H9 (cell line): Measurements from ENCODE around the gene POLE3. TPM values are rescaled to one million over a fixed set of nuclear protein-coding genes. Genes with fewer than 3 reads are reported as not detected.

ENCODE experiments used
- DNase-seq: peaks from one replicate; pipeline ENCODE4 v3.0.0-alpha.2; 2017
- H2AFZ ChIP-seq: one replicate; pipeline ENCODE4 v1.6.1; 2013; ENCODE audit warnings: mild to moderate bottlenecking, low read length, control low read depth, moderate library complexity
- H2AK5ac ChIP-seq: 2 replicates; pipeline ENCODE4 v1.6.1; 2013; ENCODE audit warnings: low read length, control low read depth, mixed read lengths; ENCODE audit not compliant: insufficient read length
- H2BK120ac ChIP-seq: one replicate; pipeline ENCODE4 v1.6.1; 2013; ENCODE audit warnings: low read depth, mild to moderate bottlenecking, low read length, control low read depth, inconsistent platforms; ENCODE audit not compliant: poor library complexity, severe bottlenecking
- H2BK12ac ChIP-seq: 2 replicates; pipeline ENCODE4 v1.6.1; 2013; ENCODE audit warnings: low read length, control low read depth, mixed read lengths, low read depth; ENCODE audit not compliant: insufficient read length
- H2BK15ac ChIP-seq: 2 replicates; pipeline ENCODE4 v1.6.1; 2013; ENCODE audit warnings: low read depth, low read length, control low read depth
- H2BK20ac ChIP-seq: one replicate; pipeline ENCODE4 v1.6.1; 2013; ENCODE audit warnings: low read depth, mild to moderate bottlenecking, low read length, control low read depth, inconsistent platforms; ENCODE audit not compliant: poor library complexity, severe bottlenecking
- H2BK5ac ChIP-seq: 2 replicates; pipeline ENCODE4 v1.6.1; 2013; ENCODE audit warnings: low read length, control low read depth, mixed read lengths; ENCODE audit not compliant: insufficient read length
- H3K14ac ChIP-seq: 2 replicates; pipeline ENCODE4 v1.6.1; 2013; ENCODE audit warnings: low read length, control low read depth; ENCODE audit not compliant: insufficient read depth
- H3K18ac ChIP-seq: 2 replicates; pipeline ENCODE4 v1.6.1; 2013; ENCODE audit warnings: low read depth, mild to moderate bottlenecking, mixed read lengths, low read length, control low read depth; ENCODE audit not compliant: insufficient read length
- H3K23ac ChIP-seq: 2 replicates; pipeline ENCODE4 v1.6.1; 2013; ENCODE audit warnings: low read length, control low read depth, mixed read lengths, low read depth; ENCODE audit not compliant: insufficient read length
- H3K23me2 ChIP-seq: 2 replicates; pipeline ENCODE4 v1.6.1; 2013; ENCODE audit warnings: low read depth, mild to moderate bottlenecking, mixed read lengths, low read length, control low read depth; ENCODE audit not compliant: insufficient read length, poor library complexity, severe bottlenecking
- H3K27ac ChIP-seq: 2 replicates; pipeline ENCODE4 v1.5.1; 2013; ENCODE audit warnings: low read length, control low read depth, mixed read lengths, low read depth; ENCODE audit not compliant: insufficient read length
- H3K27me3 ChIP-seq: 2 replicates; pipeline ENCODE4 v1.6.1; 2013; ENCODE audit warnings: low read length, control low read depth, inconsistent platforms; ENCODE audit not compliant: insufficient read depth
- H3K4ac ChIP-seq: 2 replicates; pipeline ENCODE4 v1.6.1; 2013; ENCODE audit warnings: low read depth, mild to moderate bottlenecking, control low read depth, inconsistent platforms, low read length, moderate library complexity
- H3K4me1 ChIP-seq: 2 replicates; pipeline ENCODE4 v1.6.1; 2013; ENCODE audit warnings: low read length, control low read depth, inconsistent platforms; ENCODE audit not compliant: insufficient read depth
- H3K4me2 ChIP-seq: 2 replicates; pipeline ENCODE4 v1.6.1; 2013; ENCODE audit warnings: low read length, control low read depth, mixed read lengths; ENCODE audit not compliant: insufficient read length, insufficient read depth
- H3K56ac ChIP-seq: 2 replicates; pipeline ENCODE4 v1.6.1; 2013; ENCODE audit warnings: low read depth, mild to moderate bottlenecking, mixed read lengths, low read length, control low read depth; ENCODE audit not compliant: insufficient read length
- H3K79me1 ChIP-seq: 2 replicates; pipeline ENCODE4 v1.6.1; 2013; ENCODE audit warnings: low read depth, mild to moderate bottlenecking, moderate library complexity, low read length, control low read depth, inconsistent platforms; ENCODE audit not compliant: insufficient read depth, poor library complexity, severe bottlenecking
- H3K79me2 ChIP-seq: 2 replicates; pipeline ENCODE4 v1.6.1; 2013; ENCODE audit warnings: low read length, control low read depth, inconsistent platforms; ENCODE audit not compliant: insufficient read depth
- H3K9ac ChIP-seq: 2 replicates; pipeline ENCODE4 v1.6.1; 2013; ENCODE audit warnings: low read length, control low read depth, mixed read lengths; ENCODE audit not compliant: insufficient read length; ENCODE audit errors: extremely low read depth
- H3K9me3 ChIP-seq: one replicate; pipeline ENCODE4 v1.6.1; 2013; ENCODE audit warnings: low read depth, low read length, inconsistent platforms; ENCODE audit not compliant: control insufficient read depth
- H3T11ph ChIP-seq: one replicate; pipeline ENCODE4 v1.6.1; 2013; ENCODE audit warnings: mild to moderate bottlenecking, low read length, control low read depth, inconsistent platforms
- H4K20me1 ChIP-seq: one replicate; pipeline ENCODE4 v1.6.1; 2013; ENCODE audit not compliant: control insufficient read depth, insufficient read length, insufficient read depth
- H4K5ac ChIP-seq: 2 replicates; pipeline ENCODE4 v1.6.1; 2013; ENCODE audit warnings: low read depth, mild to moderate bottlenecking, mixed read lengths, low read length, control low read depth; ENCODE audit not compliant: insufficient read length
- H4K8ac ChIP-seq: replicated peaks from 2 replicates; pipeline ENCODE4 v1.6.1; 2013; ENCODE audit warnings: low read length, control low read depth, mixed read lengths, low read depth; ENCODE audit not compliant: insufficient read length
- H4K91ac ChIP-seq: 2 replicates; pipeline ENCODE4 v1.6.1; 2013; ENCODE audit warnings: low read depth, mild to moderate bottlenecking, moderate library complexity, mixed read lengths, low read length, control low read depth; ENCODE audit not compliant: insufficient read length
- H3K27ac Mint-ChIP-seq, 3 experiments: 2 replicates in 2 of 3; 3 replicates in 1 of 3; pipeline ENCODE4 v1.8.0; 2020 to 2021; ENCODE audit warnings: mixed read lengths in 3 of 3, mild to moderate bottlenecking in 1 of 3, moderate library complexity in 1 of 3
- H3K27me3 Mint-ChIP-seq: 2 replicates; pipeline ENCODE4 v1.8.0; 2021; ENCODE audit warnings: low read depth, mild to moderate bottlenecking, moderate library complexity, mixed read lengths
- H3K36me3 Mint-ChIP-seq, 3 experiments: 2 replicates in 2 of 3; 3 replicates in 1 of 3; pipeline ENCODE4 v1.8.0; 2020 to 2021; ENCODE audit warnings: low read depth in 3 of 3, mixed read lengths in 3 of 3; ENCODE audit not compliant: insufficient read depth in 1 of 3
- H3K4me1 Mint-ChIP-seq, 2 experiments: 2 replicates each; pipeline ENCODE4 v1.8.0; 2020; ENCODE audit warnings: mixed read lengths in 2 of 2
- H3K4me3 Mint-ChIP-seq, 2 experiments: 2 replicates in 1 of 2; 3 replicates in 1 of 2; pipeline ENCODE4 v1.8.0; 2020 to 2021; ENCODE audit warnings: mild to moderate bottlenecking in 2 of 2, mixed read lengths in 2 of 2, moderate library complexity in 1 of 2
- H3K9me3 Mint-ChIP-seq, 2 experiments: 2 replicates in 1 of 2; 3 replicates in 1 of 2; pipeline ENCODE4 v1.8.0; 2020; ENCODE audit warnings: mild to moderate bottlenecking in 2 of 2, mixed read lengths in 2 of 2, moderate library complexity in 1 of 2
- WGBS: extraction: QIAGEN DNeasy Blood & Tissue Kit; methylation state at CpG from one replicate; pipeline ENCODE4 v1.1.7; 2013; ENCODE audit warnings: missing lambda C conversion rate, low lambda C conversion rate, mixed read lengths; ENCODE audit not compliant: insufficient read length; ENCODE audit errors: extremely low coverage; 5-methylcytosine and 5-hydroxymethylcytosine counted together
- total RNA-seq: library from RNA; stranded (reverse); gene quantifications from 2 replicates; pipeline ENCODE4 v1.2.1, GENCODE V29; 2021
- TF ChIP-seq, protein P1 (sequence below): fragments of 200-600 bp; sonication (generic); conservative IDR thresholded peaks from 3 replicates; pipeline ENCODE4 v1.8.0; 2021; ENCODE audit warnings: antibody characterized with exemption, mild to moderate bottlenecking

Gene POLE3
- total RNA-seq, 1 experiment from 2014 or later = 82.4 TPM

- no peak overlapping the region for H3K18ac ChIP-seq
- no peak overlapping the region for H2BK15ac ChIP-seq
- H3K4me1 ChIP-seq = no peaks in the 10 kb centered on the region
- H2AFZ ChIP-seq = no peak overlapping the region
- H3K4me1 Mint-ChIP-seq = peaks cover 8 to 19% of the 10 kb centered on the region in 2 experiments
- DNase-seq = no peak
- WGBS = no CpG with 5 or more reads among the region's 8 CpGs
- H3K4ac ChIP-seq = no peak overlapping the region
- H3K14ac ChIP-seq = no peak overlapping the region
- H3K23me2 ChIP-seq = peaks cover 3% of the 10 kb centered on the region
- H3K36me3 Mint-ChIP-seq = peaks cover 0 to 30% (median 22%) of the 10 kb centered on the region in 3 experiments; a peak in 6 of 7 replicates
- H3T11ph ChIP-seq = no peak overlapping the region
- H2BK5ac ChIP-seq = no peak overlapping the region
- H4K5ac ChIP-seq = no peak overlapping the region
- no peak overlapping the region for H4K91ac ChIP-seq
- H2BK20ac ChIP-seq = no peak overlapping the region
- H2BK120ac ChIP-seq = no peak overlapping the region
- no peak overlapping the region for H3K9ac ChIP-seq
- no peaks in the 10 kb centered on the region for H4K20me1 ChIP-seq
- no peak overlapping the region for H3K4me2 ChIP-seq
- H2AK5ac ChIP-seq = no peak overlapping the region
- TF ChIP-seq, protein P1, sequence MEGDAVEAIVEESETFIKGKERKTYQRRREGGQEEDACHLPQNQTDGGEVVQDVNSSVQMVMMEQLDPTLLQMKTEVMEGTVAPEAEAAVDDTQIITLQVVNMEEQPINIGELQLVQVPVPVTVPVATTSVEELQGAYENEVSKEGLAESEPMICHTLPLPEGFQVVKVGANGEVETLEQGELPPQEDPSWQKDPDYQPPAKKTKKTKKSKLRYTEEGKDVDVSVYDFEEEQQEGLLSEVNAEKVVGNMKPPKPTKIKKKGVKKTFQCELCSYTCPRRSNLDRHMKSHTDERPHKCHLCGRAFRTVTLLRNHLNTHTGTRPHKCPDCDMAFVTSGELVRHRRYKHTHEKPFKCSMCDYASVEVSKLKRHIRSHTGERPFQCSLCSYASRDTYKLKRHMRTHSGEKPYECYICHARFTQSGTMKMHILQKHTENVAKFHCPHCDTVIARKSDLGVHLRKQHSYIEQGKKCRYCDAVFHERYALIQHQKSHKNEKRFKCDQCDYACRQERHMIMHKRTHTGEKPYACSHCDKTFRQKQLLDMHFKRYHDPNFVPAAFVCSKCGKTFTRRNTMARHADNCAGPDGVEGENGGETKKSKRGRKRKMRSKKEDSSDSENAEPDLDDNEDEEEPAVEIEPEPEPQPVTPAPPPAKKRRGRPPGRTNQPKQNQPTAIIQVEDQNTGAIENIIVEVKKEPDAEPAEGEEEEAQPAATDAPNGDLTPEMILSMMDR = no peak
- no peaks in the 10 kb centered on the region for H3K27me3 Mint-ChIP-seq
- no peak overlapping the region for H2BK12ac ChIP-seq
- no peak overlapping the region for H4K8ac ChIP-seq
- H3K23ac ChIP-seq = no peak overlapping the region
- no peaks in the 10 kb centered on the region for H3K79me2 ChIP-seq
- H3K79me1 ChIP-seq = no peaks in the 10 kb centered on the region
- H3K4me3 Mint-ChIP-seq = no peak overlapping the region
- H3K27ac Mint-ChIP-seq = peak overlapping the region in 1 of 3 experiments; percentile 28; a peak in 1 of 7 replicates
- no peaks in the 10 kb centered on the region for H3K27me3 ChIP-seq
- H3K27ac ChIP-seq = no peak overlapping the region
- no peak overlapping the region for H3K56ac ChIP-seq
- no peaks in the 10 kb centered on the region for H3K9me3 Mint-ChIP-seq
- H3K9me3 ChIP-seq = no peaks in the 10 kb centered on the region
Measured at GRCh38 chr9:113370806-113371325, 39.6 kb downstream of the POLE3 start.
